ENCODE data around the gene PEG3.

PEG3 gene

DNA sequence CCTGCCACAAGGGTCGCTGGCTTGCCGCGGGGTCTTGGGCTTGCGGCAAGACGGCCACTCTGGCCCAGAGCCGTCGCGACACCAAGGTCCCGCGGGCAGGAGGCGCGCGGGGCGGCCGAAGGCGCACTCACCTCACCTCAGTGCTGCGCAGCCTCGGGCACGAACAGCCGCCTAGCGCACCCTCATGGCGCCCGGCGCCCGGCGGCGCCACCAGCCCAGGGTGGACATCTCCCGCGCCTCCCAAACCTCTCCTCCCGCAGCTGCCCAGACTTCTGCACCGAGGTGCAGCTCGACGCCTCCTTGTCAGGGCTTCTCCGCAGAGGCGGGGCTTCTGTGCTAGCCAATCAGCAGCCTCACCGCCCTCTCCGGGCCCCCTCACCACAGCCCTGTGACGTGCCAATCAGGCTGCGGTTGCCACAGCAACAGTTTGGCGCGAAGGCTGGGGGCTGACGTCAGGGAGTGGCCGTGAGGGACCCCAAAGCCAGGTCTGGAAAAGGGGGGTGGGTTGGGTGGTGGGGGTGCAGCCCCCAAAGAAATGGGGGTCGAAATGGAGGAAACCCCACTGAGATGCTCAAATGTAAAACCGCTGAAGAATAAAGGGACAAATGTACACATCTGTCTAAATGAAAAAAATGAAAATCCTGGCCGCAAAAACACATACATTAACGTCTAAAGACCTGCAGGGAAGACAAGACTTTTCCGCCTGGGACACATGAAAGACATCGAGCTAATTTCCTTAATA lies at the start of gene PEG3, which contains the start of gene ZIM2:
PEG3 (minus strand) TSS at position 276 of the 742 bp plus-strand sequence. CDS start 16,071 bp downstream, outside the sequence.
ZIM2 (minus strand) TSS at position 276 of the 742 bp plus-strand sequence. CDS start 16,449 bp downstream, outside the sequence.
- Histone ChIP-seq H3K36me3 (ENCODE audit: control insufficient read depth, insufficient read depth, low read length, severe bottlenecking) (no peaks in the 10 kb centered on the region), H3K4me3 (ENCODE audit: low read length) (peak within 1 kb of the TSS; percentile 69), H3K4me1 (ENCODE audit: control insufficient read depth, insufficient read depth, low read length) (no peaks in the 10 kb centered on the region), H3K9me3 (ENCODE audit: control insufficient read depth, low read length) (no peaks in the 10 kb centered on the region), H3K27me3 (replicated peaks; ENCODE audit: control insufficient read depth, insufficient read depth, low read length) (no peaks in the 10 kb centered on the region), H3K9ac (ENCODE audit: low read length) (no peak within 1 kb of the TSS)
- no peak for DNase-seq (ENCODE audit: low read depth)

GRCh38 chr19:56885173-56885985 lies 44.9 kb upstream of the PEG3 start:
- H3K36me3 ChIP-seq (ENCODE audit: control insufficient read depth, insufficient read depth, low read length, severe bottlenecking) = no peaks in the 10 kb centered on the region
- H3K27me3 ChIP-seq (replicated peaks; ENCODE audit: control insufficient read depth, insufficient read depth, low read length) = no peaks in the 10 kb centered on the region
- peaks cover 5% of the 10 kb centered on the region for H3K9me3 ChIP-seq (ENCODE audit: control insufficient read depth, low read length)
- no peak overlapping the region for H3K9ac ChIP-seq (ENCODE audit: low read length)
- no peak overlapping the region for H3K4me3 ChIP-seq (ENCODE audit: low read length)
- H3K4me1 ChIP-seq (ENCODE audit: control insufficient read depth, insufficient read depth, low read length) = no peaks in the 10 kb centered on the region
- no peak for DNase-seq (ENCODE audit: low read depth)

- no peak overlapping the region for H3K9ac ChIP-seq (ENCODE audit: low read length)
- no peak overlapping the region for H3K4me3 ChIP-seq (ENCODE audit: low read length)
- DNase-seq (ENCODE audit: low read depth) = no peak
- no peaks in the 10 kb centered on the region for H3K27me3 ChIP-seq (replicated peaks; ENCODE audit: control insufficient read depth, insufficient read depth, low read length)
- H3K4me1 ChIP-seq (ENCODE audit: control insufficient read depth, insufficient read depth, low read length) = no peaks in the 10 kb centered on the region
- peaks cover 5% of the 10 kb centered on the region for H3K9me3 ChIP-seq (ENCODE audit: control insufficient read depth, low read length)
- H3K36me3 ChIP-seq (ENCODE audit: control insufficient read depth, insufficient read depth, low read length, severe bottlenecking) = no peaks in the 10 kb centered on the region
Observed at GRCh38 chr19:56884441-56884840, 43.9 kb upstream of the PEG3 start.

DNA sequence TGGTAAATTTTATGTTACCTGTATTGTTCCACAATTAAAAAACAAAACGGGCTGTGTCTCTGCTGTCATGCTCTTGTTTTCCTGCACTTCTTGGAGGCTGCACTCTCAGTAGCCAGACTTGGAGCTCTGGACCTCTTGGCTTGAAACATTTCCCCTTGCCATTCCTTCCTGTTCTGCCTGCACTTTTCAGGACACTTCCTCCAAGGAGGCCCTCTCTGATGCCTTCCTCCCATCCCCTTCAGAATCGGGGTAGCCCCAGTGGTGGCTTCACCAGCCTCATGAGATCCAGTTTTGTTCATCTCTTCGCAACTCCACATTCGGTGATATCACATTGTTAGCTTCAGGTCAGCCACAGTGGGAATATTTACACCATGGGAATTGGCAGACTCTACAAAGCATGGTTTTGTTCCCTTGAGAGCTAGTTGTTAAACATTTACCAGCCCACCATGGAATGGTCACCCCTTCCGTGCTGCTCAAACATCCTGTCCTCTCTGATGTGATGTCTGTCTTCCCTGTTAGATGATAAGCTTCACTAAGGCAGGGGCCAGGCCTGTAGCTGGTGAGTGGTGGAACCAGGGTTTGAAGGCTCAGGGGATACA lies 40.2 kb upstream of the PEG3 start:
- H3K9ac ChIP-seq (ENCODE audit: low read length) = no peak overlapping the region
- H3K4me1 ChIP-seq (ENCODE audit: control insufficient read depth, insufficient read depth, low read length) = no peaks in the 10 kb centered on the region
- H3K9me3 ChIP-seq (ENCODE audit: control insufficient read depth, low read length) = no peaks in the 10 kb centered on the region
- H3K27me3 ChIP-seq (replicated peaks; ENCODE audit: control insufficient read depth, insufficient read depth, low read length) = no peaks in the 10 kb centered on the region
- H3K4me3 ChIP-seq (ENCODE audit: low read length) = no peak overlapping the region
- no peaks in the 10 kb centered on the region for H3K36me3 ChIP-seq (ENCODE audit: control insufficient read depth, insufficient read depth, low read length, severe bottlenecking)
- no peak for DNase-seq (ENCODE audit: low read depth)

- DNase-seq (ENCODE audit: low read depth) = no peak
- H3K9me3 ChIP-seq (ENCODE audit: control insufficient read depth, low read length) = peaks cover 8% of the 10 kb centered on the region
Observed at GRCh38 chr19:56877069-56877715, 36.7 kb upstream of the PEG3 start.

DNA sequence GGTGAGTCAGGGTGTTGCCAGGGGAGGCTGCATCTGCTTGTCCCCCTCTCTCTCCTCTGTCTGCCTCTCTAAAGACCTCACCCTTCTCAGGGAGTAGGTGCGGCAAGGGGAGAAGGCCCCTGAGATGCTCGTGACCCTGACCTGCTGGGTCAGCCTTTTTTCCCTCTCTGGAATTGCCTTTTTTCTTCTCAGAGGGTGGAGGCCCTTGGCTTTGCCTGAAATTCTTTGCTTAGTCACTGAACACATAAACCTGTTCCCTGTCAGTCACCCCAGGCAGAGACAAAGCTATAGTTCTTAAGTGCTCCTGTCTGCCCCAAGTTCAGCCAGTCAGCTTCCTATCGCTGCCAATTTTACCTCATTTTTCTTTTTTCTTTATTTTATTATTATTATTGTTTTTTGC lies 35.2 kb upstream of the PEG3 start:
- Histone ChIP-seq H3K4me1 (ENCODE audit: control insufficient read depth, insufficient read depth, low read length) (no peaks in the 10 kb centered on the region), H3K9ac (ENCODE audit: low read length) (no peak overlapping the region), H3K4me3 (ENCODE audit: low read length) (no peak overlapping the region), H3K27me3 (replicated peaks; ENCODE audit: control insufficient read depth, insufficient read depth, low read length) (no peaks in the 10 kb centered on the region), H3K9me3 (ENCODE audit: control insufficient read depth, low read length) (peaks cover 8% of the 10 kb centered on the region), H3K36me3 (ENCODE audit: control insufficient read depth, insufficient read depth, low read length, severe bottlenecking) (no peaks in the 10 kb centered on the region)
- no peak for DNase-seq (ENCODE audit: low read depth)

More at GRCh38 chr19:56877069-56877715, 36.7 kb upstream of the PEG3 start:
- no peaks in the 10 kb centered on the region for H3K27me3 ChIP-seq (replicated peaks; ENCODE audit: control insufficient read depth, insufficient read depth, low read length)
- H3K9ac ChIP-seq (ENCODE audit: low read length) = no peak overlapping the region
- no peaks in the 10 kb centered on the region for H3K36me3 ChIP-seq (ENCODE audit: control insufficient read depth, insufficient read depth, low read length, severe bottlenecking)
- no peaks in the 10 kb centered on the region for H3K4me1 ChIP-seq (ENCODE audit: control insufficient read depth, insufficient read depth, low read length)
- no peak overlapping the region for H3K4me3 ChIP-seq (ENCODE audit: low read length)

DNA sequence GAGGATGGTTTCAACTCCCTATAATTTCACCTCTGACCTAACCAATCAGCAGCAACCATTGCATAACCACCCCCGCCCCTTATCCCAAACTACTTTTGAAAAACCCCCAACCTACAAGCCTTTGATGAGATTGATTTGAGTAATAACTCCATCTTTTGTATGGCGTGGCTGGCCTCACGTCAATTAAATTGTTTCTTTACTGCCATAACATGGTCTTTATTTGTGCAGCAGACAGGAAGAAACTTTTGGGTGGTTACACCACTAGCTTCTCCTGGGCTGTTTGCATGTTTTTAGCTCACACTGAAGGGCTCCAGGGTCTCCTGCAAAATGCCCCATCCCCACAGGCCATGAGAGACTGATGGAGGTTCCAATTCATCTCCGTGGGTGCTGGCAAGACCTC lies 34.0 kb upstream of the PEG3 start:
- DNase-seq (ENCODE audit: low read depth) = no peak
- no peaks in the 10 kb centered on the region for H3K4me1 ChIP-seq (ENCODE audit: control insufficient read depth, insufficient read depth, low read length)
- no peak overlapping the region for H3K9ac ChIP-seq (ENCODE audit: low read length)
- H3K4me3 ChIP-seq (ENCODE audit: low read length) = no peak overlapping the region
- peaks cover 8% of the 10 kb centered on the region for H3K9me3 ChIP-seq (ENCODE audit: control insufficient read depth, low read length)
- H3K27me3 ChIP-seq (replicated peaks; ENCODE audit: control insufficient read depth, insufficient read depth, low read length) = no peaks in the 10 kb centered on the region
- H3K36me3 ChIP-seq (ENCODE audit: control insufficient read depth, insufficient read depth, low read length, severe bottlenecking) = no peaks in the 10 kb centered on the region

DNA sequence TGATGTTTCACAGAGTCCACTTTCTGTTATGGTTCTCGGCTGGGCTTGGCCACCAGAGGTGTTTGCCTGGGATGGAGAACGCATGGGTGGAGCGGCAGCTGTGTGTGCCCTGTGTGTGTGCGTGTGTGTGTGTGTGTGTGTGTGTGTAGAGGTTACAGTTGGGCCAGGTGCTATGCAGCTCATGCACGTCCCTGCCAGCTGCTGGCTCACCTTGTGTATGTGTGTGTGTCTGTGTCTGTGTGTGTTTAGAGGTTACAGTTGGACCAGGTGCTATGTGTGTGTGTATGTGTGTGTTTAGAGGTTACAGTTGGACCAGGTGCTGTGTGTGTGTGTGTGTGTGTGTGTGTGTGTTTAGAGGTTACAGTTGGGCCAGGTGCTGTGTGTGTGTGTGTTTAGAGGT lies 33.0 kb upstream of the PEG3 start:
- Histone ChIP-seq H3K36me3 (ENCODE audit: control insufficient read depth, insufficient read depth, low read length, severe bottlenecking) (no peaks in the 10 kb centered on the region), H3K27me3 (replicated peaks; ENCODE audit: control insufficient read depth, insufficient read depth, low read length) (no peaks in the 10 kb centered on the region), H3K4me1 (ENCODE audit: control insufficient read depth, insufficient read depth, low read length) (no peaks in the 10 kb centered on the region), H3K4me3 (ENCODE audit: low read length) (no peak overlapping the region), H3K9ac (ENCODE audit: low read length) (no peak overlapping the region), H3K9me3 (ENCODE audit: control insufficient read depth, low read length) (peaks cover 11% of the 10 kb centered on the region)
- no peak for DNase-seq (ENCODE audit: low read depth)

DNA sequence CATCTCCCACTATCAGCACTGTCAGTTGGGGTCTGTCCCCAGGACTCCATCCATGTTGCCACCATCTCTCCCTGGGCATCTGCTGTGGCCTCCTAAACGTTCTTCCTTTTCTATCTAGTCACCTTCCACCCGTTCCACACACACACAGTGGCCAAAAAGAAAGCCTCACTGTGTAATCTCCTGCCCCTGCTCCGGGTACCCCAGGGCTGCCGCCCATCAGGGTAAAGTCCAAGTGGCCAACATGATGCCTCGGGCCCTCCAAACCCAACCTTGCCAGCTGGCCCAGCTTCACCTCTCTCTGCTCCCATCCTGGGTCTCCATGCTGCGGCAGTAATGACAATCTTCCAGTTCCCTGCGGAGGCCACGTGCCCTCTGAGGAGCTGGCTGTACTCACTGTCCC lies 29.4 kb upstream of the PEG3 start:
- no peak for DNase-seq (ENCODE audit: low read depth)
- H3K4me1 ChIP-seq (ENCODE audit: control insufficient read depth, insufficient read depth, low read length) = no peaks in the 10 kb centered on the region
- no peaks in the 10 kb centered on the region for H3K27me3 ChIP-seq (replicated peaks; ENCODE audit: control insufficient read depth, insufficient read depth, low read length)
- no peaks in the 10 kb centered on the region for H3K36me3 ChIP-seq (ENCODE audit: control insufficient read depth, insufficient read depth, low read length, severe bottlenecking)
- peaks cover 7% of the 10 kb centered on the region for H3K9me3 ChIP-seq (ENCODE audit: control insufficient read depth, low read length)
- H3K9ac ChIP-seq (ENCODE audit: low read length) = no peak overlapping the region
- no peak overlapping the region for H3K4me3 ChIP-seq (ENCODE audit: low read length)

- no peak for DNase-seq (ENCODE audit: low read depth)
- no peaks in the 10 kb centered on the region for H3K4me1 ChIP-seq (ENCODE audit: control insufficient read depth, insufficient read depth, low read length)
- H3K9ac ChIP-seq (ENCODE audit: low read length) = no peak overlapping the region
- peaks cover 16% of the 10 kb centered on the region for H3K9me3 ChIP-seq (ENCODE audit: control insufficient read depth, low read length)
- no peaks in the 10 kb centered on the region for H3K27me3 ChIP-seq (replicated peaks; ENCODE audit: control insufficient read depth, insufficient read depth, low read length)
- no peak overlapping the region for H3K4me3 ChIP-seq (ENCODE audit: low read length)
- H3K36me3 ChIP-seq (ENCODE audit: control insufficient read depth, insufficient read depth, low read length, severe bottlenecking) = no peaks in the 10 kb centered on the region
Observed at GRCh38 chr19:56868446-56868845, 27.9 kb upstream of the PEG3 start.

- no peaks in the 10 kb centered on the region for H3K4me1 ChIP-seq (ENCODE audit: control insufficient read depth, insufficient read depth, low read length)
- H3K36me3 ChIP-seq (ENCODE audit: control insufficient read depth, insufficient read depth, low read length, severe bottlenecking) = no peaks in the 10 kb centered on the region
- H3K4me3 ChIP-seq (ENCODE audit: low read length) = no peak overlapping the region
- H3K27me3 ChIP-seq (replicated peaks; ENCODE audit: control insufficient read depth, insufficient read depth, low read length) = no peaks in the 10 kb centered on the region
- H3K9ac ChIP-seq (ENCODE audit: low read length) = no peak overlapping the region
- DNase-seq (ENCODE audit: low read depth) = no peak
- peaks cover 17% of the 10 kb centered on the region for H3K9me3 ChIP-seq (ENCODE audit: control insufficient read depth, low read length)
Observed at GRCh38 chr19:56866538-56866937, 26.0 kb upstream of the PEG3 start.
